HG03571 (cell line): ENCODE data around the gene FAM240A.

Experiments used
- ATAC-seq: cut with Tn5 transposase; IDR thresholded peaks from one replicate; pipeline ENCODE4 v1.9.1; 2021; ENCODE audit not compliant: unreplicated experiment

The FAM240A gene

GRCh38 chr3:46661776-46662766 lies 49.7 kb downstream of the FAM240A start:
- no peak for ATAC-seq

GRCh38 chr3:46662771-46663551 lies 50.6 kb downstream of the FAM240A start:
- no peak for ATAC-seq

GRCh38 chr3:46663591-46664135 lies 51.3 kb downstream of the FAM240A start:
- no peak for ATAC-seq

GRCh38 chr3:46664188-46664970 lies 52.1 kb downstream of the FAM240A start:
- ATAC-seq = no peak

- ATAC-seq = no peak
These were observed 52.8 kb downstream of the FAM240A start for GRCh38 chr3:46664971-46665762.

- no peak for ATAC-seq
These were observed 53.6 kb downstream of the FAM240A start for GRCh38 chr3:46665763-46666452.

GRCh38 chr3:46666453-46666845 lies 54.1 kb downstream of the FAM240A start:
- ATAC-seq = no peak

GRCh38 chr3:46667061-46667621 lies 54.8 kb downstream of the FAM240A start:
- ATAC-seq = no peak

GRCh38 chr3:46667657-46668056 lies 55.3 kb downstream of the FAM240A start:
- no peak for ATAC-seq

GRCh38 chr3:46668116-46668515 lies 55.8 kb downstream of the FAM240A start:
- ATAC-seq = no peak

- ATAC-seq = no peak
These were observed 56.3 kb downstream of the FAM240A start for GRCh38 chr3:46668591-46668990.

GRCh38 chr3:46669191-46669999 lies 57.1 kb downstream of the FAM240A start:
- ATAC-seq = no peak

- no peak for ATAC-seq
These were observed 57.9 kb downstream of the FAM240A start for GRCh38 chr3:46670000-46670890.

- ATAC-seq = no peak
These were observed 58.6 kb downstream of the FAM240A start for GRCh38 chr3:46670891-46671427.

- ATAC-seq = no peak
These were observed 59.4 kb downstream of the FAM240A start for GRCh38 chr3:46671541-46672348.

- ATAC-seq = no peak
These were observed 60.0 kb downstream of the FAM240A start for GRCh38 chr3:46672349-46672695.
